ENCODE data around the gene PKMYT1.

PKMYT1 gene

DNA sequence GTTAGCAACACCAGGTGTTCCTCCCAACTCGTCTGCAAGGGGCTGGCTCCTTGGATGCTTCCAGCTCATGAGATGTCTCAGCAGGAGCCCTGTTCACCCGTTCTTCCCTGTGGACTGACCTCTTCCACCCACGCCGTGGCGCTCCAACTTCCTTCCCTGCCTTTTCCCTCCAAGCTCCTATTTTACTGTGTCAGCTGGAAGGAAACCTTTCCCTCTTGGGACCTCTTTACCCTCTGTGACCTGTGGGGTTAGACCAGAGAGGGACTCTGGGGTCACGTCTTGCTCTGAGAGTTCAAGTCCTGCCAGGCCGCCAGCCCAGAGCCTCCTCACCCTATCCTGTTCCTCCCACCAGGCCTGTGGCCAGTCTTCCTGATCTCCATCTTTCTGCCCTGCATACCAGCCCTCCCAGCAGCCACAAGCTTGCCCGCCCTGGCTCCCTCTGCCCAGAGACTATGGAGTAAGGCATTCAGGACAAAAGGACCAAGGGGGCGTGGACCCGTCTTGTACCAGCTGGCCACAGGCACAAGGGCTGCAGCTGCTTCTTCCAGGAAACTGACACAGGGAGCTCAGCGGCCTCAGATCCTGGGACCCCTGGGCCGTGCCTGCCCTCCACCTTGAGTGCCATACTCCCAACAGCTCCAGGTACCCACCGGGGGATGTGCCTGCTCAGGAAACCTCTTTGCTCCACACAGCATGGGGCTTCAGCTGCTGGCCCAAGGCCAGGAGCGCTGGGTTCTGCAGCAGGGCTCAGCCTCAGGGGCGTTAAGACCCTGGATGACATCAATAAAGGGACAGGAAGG is 8.1 kb downstream of the PKMYT1 start:
- no peak for DNase-seq

DNA sequence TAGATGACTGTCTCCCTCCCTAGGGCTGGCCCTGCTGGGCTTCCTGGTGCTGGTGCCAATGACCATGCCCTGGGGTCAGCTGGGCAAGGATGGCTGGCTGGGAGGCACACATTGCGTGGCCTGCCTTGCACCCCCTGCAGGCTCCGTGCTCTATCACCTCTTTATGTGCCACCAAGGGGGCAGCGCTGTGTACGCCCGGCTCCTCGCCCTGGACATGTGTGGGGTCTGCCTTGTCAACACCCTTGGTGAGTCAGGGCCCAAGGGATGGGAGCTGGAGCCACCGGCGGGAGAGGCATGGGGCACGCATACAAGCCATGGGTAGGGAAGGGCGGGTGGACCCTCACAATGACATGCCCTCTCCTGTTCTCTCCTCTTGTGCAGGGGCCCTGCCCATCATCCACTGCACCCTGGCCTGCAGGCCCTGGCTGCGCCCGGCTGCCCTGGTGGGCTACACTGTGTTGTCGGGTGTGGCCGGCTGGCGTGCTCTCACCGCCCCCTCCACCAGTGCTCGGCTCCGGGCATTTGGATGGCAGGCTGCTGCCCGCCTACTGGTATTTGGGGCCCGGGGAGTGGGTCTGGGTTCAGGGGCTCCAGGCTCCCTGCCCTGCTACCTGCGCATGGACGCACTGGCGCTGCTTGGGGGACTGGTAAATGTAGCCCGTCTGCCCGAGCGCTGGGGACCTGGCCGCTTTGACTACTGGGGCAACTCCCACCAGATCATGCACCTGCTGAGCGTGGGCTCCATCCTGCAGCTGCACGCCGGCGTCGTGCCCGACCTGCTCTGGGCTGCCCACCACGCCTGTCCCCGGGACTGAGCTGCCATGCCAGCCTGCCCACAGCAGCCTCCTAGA is 8.9 kb downstream of the PKMYT1 start:
- DNase-seq, result no peak

DNA sequence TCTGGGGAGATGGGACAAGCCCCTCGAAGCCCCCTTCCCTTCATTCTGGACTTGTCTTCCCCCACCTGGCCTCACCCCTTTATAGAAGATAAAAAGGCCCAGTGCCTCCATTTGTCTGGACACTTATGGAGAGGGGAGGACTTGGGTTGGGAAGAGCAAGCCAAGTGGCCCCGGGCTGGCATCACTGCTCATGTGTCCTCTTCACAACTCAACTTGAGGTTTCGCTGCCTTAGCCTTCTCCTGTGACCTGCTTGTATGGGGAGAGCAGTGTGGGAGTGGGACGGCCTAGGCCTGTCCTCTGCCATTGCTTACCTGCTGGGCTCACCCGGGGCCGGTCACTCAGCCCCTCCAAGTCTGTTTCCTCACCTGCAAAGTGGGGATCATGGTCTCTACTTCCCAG is 9.7 kb downstream of the PKMYT1 start:
- DNase-seq, result no peak

DNA sequence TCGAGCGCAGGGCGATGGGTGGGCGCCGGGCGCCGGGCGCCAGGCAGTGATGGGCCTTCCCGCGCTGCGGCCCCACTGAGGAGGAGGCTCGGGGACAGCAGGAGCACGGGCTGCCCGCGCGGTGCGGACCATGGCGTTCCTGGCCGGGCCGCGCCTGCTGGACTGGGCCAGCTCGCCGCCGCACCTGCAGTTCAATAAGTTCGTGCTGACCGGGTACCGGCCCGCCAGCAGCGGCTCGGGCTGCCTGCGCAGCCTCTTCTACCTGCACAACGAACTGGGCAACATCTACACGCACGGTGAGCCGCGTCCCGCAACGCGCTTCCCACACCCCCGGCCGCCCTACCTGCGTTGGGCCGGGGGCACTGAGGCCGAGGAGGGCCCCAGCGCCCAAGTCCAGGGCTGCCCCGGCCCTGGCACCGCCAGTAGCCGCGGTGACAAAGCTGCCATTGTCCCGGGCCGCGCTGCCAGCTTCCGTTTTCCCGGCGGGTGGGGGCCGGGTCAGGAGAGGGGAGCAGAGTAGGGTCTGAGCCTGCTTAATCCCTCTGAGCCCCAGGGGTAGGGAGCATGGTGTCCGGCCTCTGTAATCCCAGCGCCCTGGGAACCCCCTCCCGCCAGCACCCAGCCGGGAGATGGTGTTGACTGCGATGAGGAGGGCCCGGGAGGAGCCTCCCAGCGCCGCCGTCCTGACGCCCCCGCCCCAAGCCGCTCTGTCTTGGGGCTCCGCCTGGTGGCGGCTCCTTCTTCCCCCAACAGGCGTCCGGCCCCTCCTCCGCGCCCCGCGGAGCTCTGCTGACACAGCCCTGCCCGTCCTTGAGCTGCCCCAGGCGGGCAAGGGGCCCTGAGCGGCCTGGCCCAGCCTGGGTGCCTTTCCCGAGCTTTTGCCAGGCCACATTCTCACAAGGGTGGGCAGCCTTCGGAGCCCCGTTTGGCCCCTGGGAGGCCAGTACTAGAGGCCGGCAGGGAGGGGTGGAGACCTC is 10.4 kb downstream of the PKMYT1 start:
- peak; percentile 93 for DNase-seq

- peak; percentile 89 for DNase-seq
Measured at GRCh38 chr16:2968738-2969544, 11.3 kb downstream of the PKMYT1 start, which contains the start of gene PAQR4. Gene PAQR4, plus strand, starts transcription at chr16:2969348. Its CDS starts 327 bp downstream, at chr16:2969675.

DNA sequence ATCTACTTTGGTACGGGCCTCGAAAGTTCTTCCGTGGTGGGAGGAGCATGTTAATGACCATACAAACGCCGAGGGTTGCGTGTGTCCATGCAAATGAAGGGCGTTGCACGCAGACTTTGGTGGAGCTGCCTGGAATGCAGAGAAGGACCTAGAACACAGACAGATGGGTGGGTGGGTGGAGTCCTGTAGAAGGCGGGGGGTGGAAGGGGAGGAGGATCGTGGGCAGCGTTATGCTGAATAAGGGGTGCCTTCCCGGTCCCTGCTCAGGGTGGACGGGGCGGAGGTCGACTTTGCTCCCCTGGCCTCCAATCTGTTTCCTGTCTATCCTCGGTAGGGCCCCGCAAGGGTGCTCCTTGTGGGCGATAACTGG is 11.9 kb downstream of the PKMYT1 start:
- DNase-seq, result peak; percentile 21

- no peak for DNase-seq
Measured at GRCh38 chr16:2967721-2968161, 12.5 kb downstream of the PKMYT1 start.

DNA sequence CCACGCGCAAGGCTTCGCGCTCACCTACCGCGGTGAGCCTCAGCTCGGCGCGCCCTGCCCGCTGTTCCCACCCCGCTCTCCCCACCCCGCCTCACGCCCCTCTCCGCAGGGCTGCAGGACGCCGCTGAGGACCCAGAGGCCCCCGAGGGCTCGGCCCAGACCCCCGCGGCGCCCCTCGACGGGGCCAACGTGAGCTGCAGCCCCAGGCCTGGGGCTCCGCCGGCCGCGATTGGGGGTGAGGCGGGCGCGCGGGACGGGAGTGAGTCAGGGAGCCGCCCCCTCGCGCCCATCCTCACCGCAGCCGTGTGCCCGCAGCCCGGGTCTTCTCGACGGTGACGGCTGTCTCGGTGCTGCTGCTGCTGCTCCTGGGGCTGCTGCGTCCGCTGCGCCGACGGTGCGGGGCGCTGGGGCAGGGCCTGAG is 13.0 kb downstream of the PKMYT1 start:
- DNase-seq, result no peak

- peak; percentile 26 for DNase-seq
Measured at GRCh38 chr16:2966808-2967191, 13.4 kb downstream of the PKMYT1 start.

GRCh38 chr16:2966043-2966807 is 14.0 kb downstream of the PKMYT1 start:
- DNase-seq, result no peak

- DNase-seq, result peak; percentile 80
Measured at GRCh38 chr16:2964475-2965336, 15.5 kb downstream of the PKMYT1 start.

DNA sequence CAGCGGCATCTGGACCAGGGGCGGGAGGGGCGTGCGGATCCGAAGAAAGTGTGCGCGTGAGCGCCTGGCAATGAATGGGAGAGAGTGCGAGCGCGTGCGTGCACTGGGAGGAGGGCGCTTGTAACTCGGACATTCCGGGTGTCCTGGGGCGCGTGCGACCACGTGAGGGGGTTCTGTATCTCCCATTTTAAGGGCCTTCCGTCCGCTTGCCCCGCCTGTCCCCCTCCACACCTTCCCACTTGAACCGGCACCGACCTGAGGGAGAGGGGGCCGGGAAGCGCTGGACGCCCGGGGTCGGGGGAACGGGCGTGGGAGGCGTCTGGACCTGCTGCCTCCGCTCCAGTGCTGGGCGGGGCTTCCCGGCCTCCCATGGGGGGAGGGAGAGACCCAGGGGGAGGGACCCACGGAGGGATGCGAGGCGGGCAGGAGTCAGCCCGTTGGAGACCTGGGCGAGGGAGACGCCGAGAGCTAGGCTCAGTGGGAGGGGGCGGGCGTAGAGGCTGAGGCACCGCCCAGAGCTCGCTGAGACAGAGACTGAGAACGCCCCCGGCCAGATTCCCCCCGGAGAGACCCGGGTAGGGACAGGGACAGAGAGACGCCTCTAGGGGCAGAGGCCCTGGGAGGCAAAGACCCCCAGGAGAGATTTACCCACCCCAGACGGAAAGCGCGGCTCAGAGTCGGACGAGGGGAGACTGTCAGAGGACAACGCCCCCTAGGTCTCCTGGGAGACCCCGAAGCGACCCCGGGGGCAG is 16.3 kb downstream of the PKMYT1 start, which contains the start of gene KREMEN2:
Gene KREMEN2 (plus strand): TSS at position 553 of the 752 bp plus-strand sequence. CDS start 246 bp downstream, outside the sequence.
- DNase-seq, result peak; percentile 64

GRCh38 chr16:2963074-2963722 is 17.0 kb downstream of the PKMYT1 start:
- DNase-seq, result no peak

- no peak for DNase-seq
Measured at GRCh38 chr16:2962334-2963073, 17.7 kb downstream of the PKMYT1 start.

DNA sequence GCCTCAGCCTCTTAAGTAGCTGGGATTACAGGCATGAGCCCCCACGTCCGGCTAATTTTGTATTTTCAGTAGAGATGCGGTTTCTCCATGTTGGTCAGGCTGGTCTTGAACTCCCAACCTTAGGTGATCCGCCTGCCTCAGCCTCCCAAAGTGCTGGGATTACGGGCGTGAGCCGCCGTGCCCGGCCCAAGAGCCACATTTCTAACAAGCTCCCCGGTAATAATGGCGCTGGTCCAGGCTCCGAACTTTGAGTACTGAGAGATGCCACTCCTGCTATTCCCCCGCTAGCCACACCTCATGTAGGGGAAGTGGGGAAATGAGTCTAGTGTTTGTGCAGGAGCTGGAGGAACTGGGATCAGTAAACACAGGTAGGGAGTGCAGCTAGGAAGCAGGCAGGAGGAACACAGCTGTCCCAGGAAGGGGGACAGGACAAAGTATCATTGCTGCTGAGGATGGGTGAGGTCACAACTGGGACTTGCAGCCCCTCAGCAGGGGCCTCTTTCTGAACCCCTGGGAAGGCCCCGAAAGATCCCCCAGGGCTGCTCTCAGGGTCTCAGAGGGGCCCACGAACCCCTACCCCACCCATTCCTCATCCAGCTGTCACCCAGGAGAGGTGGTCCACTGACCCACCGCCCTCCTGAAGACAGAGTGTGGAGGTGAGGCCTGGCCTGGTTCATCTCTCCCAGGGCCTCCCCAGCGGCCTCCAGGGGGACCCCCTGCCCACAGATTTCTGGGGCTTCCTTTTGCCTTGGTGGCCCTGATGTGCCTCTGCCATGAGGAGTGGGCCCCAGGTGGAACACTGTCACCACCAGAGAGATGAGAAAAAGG is 19.8 kb downstream of the PKMYT1 start:
- DNase-seq, result no peak

GRCh38 chr16:2959206-2959605 is 21.0 kb downstream of the PKMYT1 start:
- no peak for DNase-seq

GRCh38 chr16:2956579-2956956 is 23.7 kb downstream of the PKMYT1 start:
- no peak for DNase-seq
